WTC11 (cell line): ENCODE data around the gene KCNJ8. TPM values are rescaled to one million over a fixed set of nuclear protein-coding genes. Genes with fewer than 3 reads are reported as not detected.

Experiments used
- ATAC-seq: fragments of 200-7000 bp; cut with Tn5 transposase; 2 replicates; pipeline ENCODE4 v1.10.0; 2021; ENCODE audit warnings: mild to moderate bottlenecking, moderate library complexity
- CTCF ChIA-PET: fragments of 300-600 bp; sonication (Branson Sonifier 250); formaldehyde crosslinking; loops from one replicate; lab custom pipeline; 2021; ENCODE audit warnings: antibody characterized with exemption; lab: Charles Lee
- POLR2A ChIA-PET: fragments of 350-600 bp; sonication (Branson Sonifier 250); formaldehyde crosslinking; loops from one replicate; lab custom pipeline; 2021; ENCODE audit warnings: antibody characterized with exemption; lab: Charles Lee
- DNase-seq: peaks from one replicate; pipeline ENCODE4 v3.0.0; 2021; ENCODE audit warnings: low spot score
- H3K27ac Mint-ChIP-seq: 2 replicates; pipeline ENCODE4 v1.8.0; 2021; ENCODE audit warnings: mixed read lengths
- H3K27me3 Mint-ChIP-seq: 2 replicates; pipeline ENCODE4 v1.8.0; 2021; ENCODE audit warnings: low read depth, mild to moderate bottlenecking, moderate library complexity, mixed read lengths
- H3K36me3 Mint-ChIP-seq: 2 replicates; pipeline ENCODE4 v1.8.0; 2021; ENCODE audit warnings: mixed read lengths
- H3K4me1 Mint-ChIP-seq: 2 replicates; pipeline ENCODE4 v1.8.0; 2022; ENCODE audit warnings: mixed read lengths
- H3K4me3 Mint-ChIP-seq: 2 replicates; pipeline ENCODE4 v1.8.0; 2021; ENCODE audit warnings: mild to moderate bottlenecking, moderate library complexity, mixed read lengths
- H3K9me3 Mint-ChIP-seq: 2 replicates; pipeline ENCODE4 v1.8.0; 2021; ENCODE audit warnings: mixed read lengths
- E2F4 ChIP-seq: sonication (generic); formaldehyde crosslinking; IDR thresholded peaks from 2 replicates; pipeline ENCODE4 v1.8.1; 2022; ENCODE audit warnings: low read depth, mild to moderate bottlenecking, moderate library complexity, missing genetic modification reagents, borderline replicate concordance
- ELF4 ChIP-seq: sonication (generic); formaldehyde crosslinking; IDR thresholded peaks from 2 replicates; pipeline ENCODE4 v1.8.1; 2022; ENCODE audit warnings: low read depth, mild to moderate bottlenecking, moderate library complexity, missing genetic modification reagents
- ESRRA ChIP-seq: sonication (generic); formaldehyde crosslinking; IDR thresholded peaks from 2 replicates; pipeline ENCODE4 v1.8.1; 2022; ENCODE audit warnings: mild to moderate bottlenecking, missing genetic modification reagents, borderline replicate concordance
- FOXP1 ChIP-seq: sonication (generic); formaldehyde crosslinking; IDR thresholded peaks from 2 replicates; pipeline ENCODE4 v1.8.0; 2022; ENCODE audit warnings: missing genetic modification reagents, mild to moderate bottlenecking, moderate library complexity, borderline replicate concordance
- IRF1 ChIP-seq: sonication (generic); formaldehyde crosslinking; IDR thresholded peaks from 2 replicates; pipeline ENCODE4 v1.8.0; 2023; ENCODE audit warnings: missing genetic modification reagents
- MAX ChIP-seq: sonication (generic); formaldehyde crosslinking; IDR thresholded peaks from 2 replicates; pipeline ENCODE4 v1.8.0; 2022; ENCODE audit warnings: mild to moderate bottlenecking, missing genetic modification reagents
- NFYB ChIP-seq: sonication (generic); formaldehyde crosslinking; conservative IDR thresholded peaks from 2 replicates; pipeline ENCODE4 v1.8.0; 2022; ENCODE audit warnings: low read depth, missing genetic modification reagents
- OVOL2 ChIP-seq: fragments of 250-450 bp; sonication (Bioruptor Pico); IDR thresholded peaks from 2 replicates; pipeline ENCODE4 v1.9.0; 2021; ENCODE audit warnings: mild to moderate bottlenecking, borderline replicate concordance
- PRRX2 ChIP-seq: fragments of 250-450 bp; sonication (Bioruptor Pico); IDR thresholded peaks from 2 replicates; pipeline ENCODE4 v1.8.0; 2021; ENCODE audit warnings: mild to moderate bottlenecking
- RORB ChIP-seq: fragments of 250-450 bp; sonication (Bioruptor Pico); IDR thresholded peaks from 2 replicates; pipeline ENCODE4 v1.9.0; 2021; ENCODE audit warnings: mild to moderate bottlenecking
- SMAD4 ChIP-seq: sonication (generic); formaldehyde crosslinking; IDR thresholded peaks from 2 replicates; pipeline ENCODE4 v1.8.0; 2022; ENCODE audit warnings: mild to moderate bottlenecking, missing genetic modification reagents
- TEAD4 ChIP-seq: sonication (generic); formaldehyde crosslinking; IDR thresholded peaks from 2 replicates; pipeline ENCODE4 v1.8.0; 2022; ENCODE audit warnings: mild to moderate bottlenecking, missing genetic modification reagents
- TP53 ChIP-seq: sonication (generic); formaldehyde crosslinking; IDR thresholded peaks from 2 replicates; pipeline ENCODE4 v1.8.1; 2023; ENCODE audit warnings: mild to moderate bottlenecking, missing genetic modification reagents
- ZNF138 ChIP-seq: sonication (generic); formaldehyde crosslinking; conservative IDR thresholded peaks from 2 replicates; pipeline ENCODE4 v1.8.1; 2022; ENCODE audit warnings: mild to moderate bottlenecking, moderate library complexity, missing genetic modification reagents
- ZNF416 ChIP-seq: fragments of 250-450 bp; sonication (Bioruptor Pico); IDR thresholded peaks from 2 replicates; pipeline ENCODE4 v1.9.0; 2021; ENCODE audit warnings: mild to moderate bottlenecking, inconsistent platforms
- total RNA-seq: library from RNA; stranded (reverse); gene quantifications from 3 replicates; pipeline ENCODE4 v1.2.3, GENCODE V29; 2021
- TF ChIP-seq, protein P1 (sequence below): sonication (generic); formaldehyde crosslinking; IDR thresholded peaks from 2 replicates; pipeline ENCODE4 v1.8.0; 2023; ENCODE audit warnings: mild to moderate bottlenecking, missing genetic modification reagents
- TF ChIP-seq, protein P2 (sequence below): fragments of 250-450 bp; sonication (Bioruptor Pico); IDR thresholded peaks from 2 replicates; pipeline ENCODE4 v1.9.0; 2021; ENCODE audit warnings: mild to moderate bottlenecking
- TF ChIP-seq, protein P3 (sequence below): sonication (generic); formaldehyde crosslinking; IDR thresholded peaks from 2 replicates; pipeline ENCODE4 v1.8.0; 2022; ENCODE audit warnings: mild to moderate bottlenecking, missing genetic modification reagents
- TF ChIP-seq, protein P4 (sequence below): sonication (generic); formaldehyde crosslinking; IDR thresholded peaks from 2 replicates; pipeline ENCODE4 v1.8.0; 2022; ENCODE audit warnings: missing genetic modification reagents

The KCNJ8 gene
- total RNA-seq, 1 experiment from 2014 or later: 1.4 TPM

GRCh38 chr12:21769307-21769706 is 5.2 kb downstream of the KCNJ8 start:
- no peak overlapping the region for H3K27ac Mint-ChIP-seq
- ChIA-PET CTCF (no interaction called here), POLR2A (no interaction called here)
- peaks cover 6% of the 10 kb centered on the region; the same call in 1 of the 2 replicates for H3K4me1 Mint-ChIP-seq
- H3K36me3 Mint-ChIP-seq: no peaks in the 10 kb centered on the region
- H3K9me3 Mint-ChIP-seq: peaks cover 4% of the 10 kb centered on the region; the same call in 1 of the 2 replicates
- TF ChIP-seq SMAD4 (CRISPR knock-in tag): no peak
- no peak for TF ChIP-seq TEAD4
- TF ChIP-seq RORB (CRISPR knock-in tag): no peak
- TF ChIP-seq FOXP1 (CRISPR knock-in tag): no peak
- no peak for TF ChIP-seq TP53 (CRISPR knock-in tag)
- TF ChIP-seq OVOL2 (CRISPR knock-in tag): no peak
- no peak for TF ChIP-seq ESRRA (CRISPR knock-in tag)
- no peak for TF ChIP-seq ZNF416
- no peak for TF ChIP-seq PRRX2 (CRISPR knock-in tag)
- TF ChIP-seq, protein P1, sequence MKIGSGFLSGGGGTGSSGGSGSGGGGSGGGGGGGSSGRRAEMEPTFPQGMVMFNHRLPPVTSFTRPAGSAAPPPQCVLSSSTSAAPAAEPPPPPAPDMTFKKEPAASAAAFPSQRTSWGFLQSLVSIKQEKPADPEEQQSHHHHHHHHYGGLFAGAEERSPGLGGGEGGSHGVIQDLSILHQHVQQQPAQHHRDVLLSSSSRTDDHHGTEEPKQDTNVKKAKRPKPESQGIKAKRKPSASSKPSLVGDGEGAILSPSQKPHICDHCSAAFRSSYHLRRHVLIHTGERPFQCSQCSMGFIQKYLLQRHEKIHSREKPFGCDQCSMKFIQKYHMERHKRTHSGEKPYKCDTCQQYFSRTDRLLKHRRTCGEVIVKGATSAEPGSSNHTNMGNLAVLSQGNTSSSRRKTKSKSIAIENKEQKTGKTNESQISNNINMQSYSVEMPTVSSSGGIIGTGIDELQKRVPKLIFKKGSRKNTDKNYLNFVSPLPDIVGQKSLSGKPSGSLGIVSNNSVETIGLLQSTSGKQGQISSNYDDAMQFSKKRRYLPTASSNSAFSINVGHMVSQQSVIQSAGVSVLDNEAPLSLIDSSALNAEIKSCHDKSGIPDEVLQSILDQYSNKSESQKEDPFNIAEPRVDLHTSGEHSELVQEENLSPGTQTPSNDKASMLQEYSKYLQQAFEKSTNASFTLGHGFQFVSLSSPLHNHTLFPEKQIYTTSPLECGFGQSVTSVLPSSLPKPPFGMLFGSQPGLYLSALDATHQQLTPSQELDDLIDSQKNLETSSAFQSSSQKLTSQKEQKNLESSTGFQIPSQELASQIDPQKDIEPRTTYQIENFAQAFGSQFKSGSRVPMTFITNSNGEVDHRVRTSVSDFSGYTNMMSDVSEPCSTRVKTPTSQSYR (CRISPR knock-in tag): no peak
- TF ChIP-seq ZNF138: no peak
- TF ChIP-seq, protein P2, sequence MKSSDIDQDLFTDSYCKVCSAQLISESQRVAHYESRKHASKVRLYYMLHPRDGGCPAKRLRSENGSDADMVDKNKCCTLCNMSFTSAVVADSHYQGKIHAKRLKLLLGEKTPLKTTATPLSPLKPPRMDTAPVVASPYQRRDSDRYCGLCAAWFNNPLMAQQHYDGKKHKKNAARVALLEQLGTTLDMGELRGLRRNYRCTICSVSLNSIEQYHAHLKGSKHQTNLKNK (CRISPR knock-in tag): no peak
- no peak for TF ChIP-seq NFYB (CRISPR knock-in tag)
- TF ChIP-seq, protein P3, sequence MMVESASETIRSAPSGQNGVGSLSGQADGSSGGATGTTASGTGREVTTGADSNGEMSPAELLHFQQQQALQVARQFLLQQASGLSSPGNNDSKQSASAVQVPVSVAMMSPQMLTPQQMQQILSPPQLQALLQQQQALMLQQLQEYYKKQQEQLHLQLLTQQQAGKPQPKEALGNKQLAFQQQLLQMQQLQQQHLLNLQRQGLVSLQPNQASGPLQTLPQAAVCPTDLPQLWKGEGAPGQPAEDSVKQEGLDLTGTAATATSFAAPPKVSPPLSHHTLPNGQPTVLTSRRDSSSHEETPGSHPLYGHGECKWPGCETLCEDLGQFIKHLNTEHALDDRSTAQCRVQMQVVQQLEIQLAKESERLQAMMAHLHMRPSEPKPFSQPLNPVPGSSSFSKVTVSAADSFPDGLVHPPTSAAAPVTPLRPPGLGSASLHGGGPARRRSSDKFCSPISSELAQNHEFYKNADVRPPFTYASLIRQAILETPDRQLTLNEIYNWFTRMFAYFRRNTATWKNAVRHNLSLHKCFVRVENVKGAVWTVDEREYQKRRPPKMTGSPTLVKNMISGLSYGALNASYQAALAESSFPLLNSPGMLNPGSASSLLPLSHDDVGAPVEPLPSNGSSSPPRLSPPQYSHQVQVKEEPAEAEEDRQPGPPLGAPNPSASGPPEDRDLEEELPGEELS: no peak
- no peak for TF ChIP-seq E2F4 (CRISPR knock-in tag)
- TF ChIP-seq, protein P4, sequence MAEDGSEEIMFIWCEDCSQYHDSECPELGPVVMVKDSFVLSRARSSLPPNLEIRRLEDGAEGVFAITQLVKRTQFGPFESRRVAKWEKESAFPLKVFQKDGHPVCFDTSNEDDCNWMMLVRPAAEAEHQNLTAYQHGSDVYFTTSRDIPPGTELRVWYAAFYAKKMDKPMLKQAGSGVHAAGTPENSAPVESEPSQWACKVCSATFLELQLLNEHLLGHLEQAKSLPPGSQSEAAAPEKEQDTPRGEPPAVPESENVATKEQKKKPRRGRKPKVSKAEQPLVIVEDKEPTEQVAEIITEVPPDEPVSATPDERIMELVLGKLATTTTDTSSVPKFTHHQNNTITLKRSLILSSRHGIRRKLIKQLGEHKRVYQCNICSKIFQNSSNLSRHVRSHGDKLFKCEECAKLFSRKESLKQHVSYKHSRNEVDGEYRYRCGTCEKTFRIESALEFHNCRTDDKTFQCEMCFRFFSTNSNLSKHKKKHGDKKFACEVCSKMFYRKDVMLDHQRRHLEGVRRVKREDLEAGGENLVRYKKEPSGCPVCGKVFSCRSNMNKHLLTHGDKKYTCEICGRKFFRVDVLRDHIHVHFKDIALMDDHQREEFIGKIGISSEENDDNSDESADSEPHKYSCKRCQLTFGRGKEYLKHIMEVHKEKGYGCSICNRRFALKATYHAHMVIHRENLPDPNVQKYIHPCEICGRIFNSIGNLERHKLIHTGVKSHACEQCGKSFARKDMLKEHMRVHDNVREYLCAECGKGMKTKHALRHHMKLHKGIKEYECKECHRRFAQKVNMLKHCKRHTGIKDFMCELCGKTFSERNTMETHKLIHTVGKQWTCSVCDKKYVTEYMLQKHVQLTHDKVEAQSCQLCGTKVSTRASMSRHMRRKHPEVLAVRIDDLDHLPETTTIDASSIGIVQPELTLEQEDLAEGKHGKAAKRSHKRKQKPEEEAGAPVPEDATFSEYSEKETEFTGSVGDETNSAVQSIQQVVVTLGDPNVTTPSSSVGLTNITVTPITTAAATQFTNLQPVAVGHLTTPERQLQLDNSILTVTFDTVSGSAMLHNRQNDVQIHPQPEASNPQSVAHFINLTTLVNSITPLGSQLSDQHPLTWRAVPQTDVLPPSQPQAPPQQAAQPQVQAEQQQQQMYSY (CRISPR knock-in tag): no peak
- TF ChIP-seq MAX (CRISPR knock-in tag): no peak
- TF ChIP-seq IRF1: no peak
- TF ChIP-seq ELF4 (CRISPR knock-in tag): no peak
- peaks cover 17% of the 10 kb centered on the region for H3K27me3 Mint-ChIP-seq
- DNase-seq (no peak), ATAC-seq (no peak)
- no peak overlapping the region for H3K4me3 Mint-ChIP-seq
